ENCODE results near the gene HMCN1.

DNA sequence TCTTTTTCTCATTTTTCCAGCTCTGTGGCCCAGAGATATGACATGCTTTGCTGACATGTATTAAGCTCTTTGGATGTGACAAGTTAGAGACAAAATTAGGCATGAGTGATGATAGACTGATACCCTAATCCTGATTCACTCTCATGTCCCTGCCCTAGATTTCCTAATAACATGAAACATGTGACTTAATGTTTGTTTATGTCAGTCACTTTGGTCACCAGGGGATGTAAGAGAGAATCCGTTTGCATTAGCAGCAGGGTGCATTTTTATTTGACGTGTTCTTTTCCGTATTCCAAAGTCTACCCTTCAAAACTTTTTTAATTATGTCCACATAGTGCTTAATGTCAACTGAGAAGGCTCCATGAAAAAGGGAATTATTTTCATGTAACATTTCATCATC is 192.4 kb downstream of the HMCN1 start:
- TF ChIP-seq CTCF (IDR thresholded peaks at IDR 0.05) (no peak), ZFX (IDR thresholded peaks at IDR 0.05; ENCODE audit: borderline replicate concordance) (no peak)

Measured in 22Rv1 (cell line).